ENCODE data around the gene NUP210.
"Not testable (repeated sequence)": the region's sequence is repeated elsewhere in the genome, so short reads cannot be mapped to it uniquely, and the experiment has no call there.

The NUP210 gene

GRCh38 chr3:13420045-13420830 is at the start of gene NUP210:
Gene NUP210 (minus strand): TSS chr3:13420322. CDS start chr3:13420226, 96 bp downstream.
- peak; percentile 69 for DNase-seq

GRCh38 chr3:13466781-13467180 is 46.7 kb upstream of the NUP210 start:
- no peak for DNase-seq

GRCh38 chr3:13465236-13465873 is 45.2 kb upstream of the NUP210 start:
- no peak for DNase-seq

- DNase-seq, result no peak
Measured at GRCh38 chr3:13463618-13464400, 43.7 kb upstream of the NUP210 start.

- no peak for DNase-seq
Measured at GRCh38 chr3:13462822-13463221, 42.7 kb upstream of the NUP210 start.

- DNase-seq, result no peak
Measured at GRCh38 chr3:13462125-13462629, 42.1 kb upstream of the NUP210 start.

GRCh38 chr3:13461169-13462124 is 41.3 kb upstream of the NUP210 start:
- peak; percentile 42 for DNase-seq

GRCh38 chr3:13460341-13460736 is 40.2 kb upstream of the NUP210 start:
- no peak for DNase-seq

GRCh38 chr3:13459605-13460340 is 39.7 kb upstream of the NUP210 start:
- no peak for DNase-seq

- DNase-seq, result no peak
Measured at GRCh38 chr3:13457593-13457992, 37.5 kb upstream of the NUP210 start.

GRCh38 chr3:13455644-13456043 is 35.5 kb upstream of the NUP210 start:
- no peak for DNase-seq

- DNase-seq, result peak; percentile 60
Measured at GRCh38 chr3:13452490-13453335, 32.6 kb upstream of the NUP210 start.

- no peak for DNase-seq
Measured at GRCh38 chr3:13451301-13451673, 31.2 kb upstream of the NUP210 start.

GRCh38 chr3:13442882-13443281 is 22.8 kb upstream of the NUP210 start:
- not testable (repeated sequence) for DNase-seq

- no peak for DNase-seq
Measured at GRCh38 chr3:13440204-13440817, 20.2 kb upstream of the NUP210 start.

GRCh38 chr3:13436213-13436612 is 16.1 kb upstream of the NUP210 start:
- DNase-seq, result not testable (repeated sequence)

- DNase-seq, result no peak
Measured at GRCh38 chr3:13433912-13434311, 13.8 kb upstream of the NUP210 start.

GRCh38 chr3:13432093-13432492 is 12.0 kb upstream of the NUP210 start:
- DNase-seq, result no peak

- DNase-seq, result not testable (repeated sequence)
Measured at GRCh38 chr3:13430411-13430875, 10.3 kb upstream of the NUP210 start.

Data from NCI-H1092 treated with DMSO at 0.1 percent for 48 hours (cell line).